Activated CD8-positive, alpha-beta memory T cell treated with anti-CD3 and anti-CD28 coated beads, Interleukin-2, amount 50 U/mL, for 24 hours (primary cell): Measurements from ENCODE around the gene CALML5.

ENCODE experiments used
- DNase-seq: peaks from one replicate; pipeline ENCODE4 v3.0.0-alpha.2; 2020; ENCODE audit errors: extremely low read depth

CALML5 gene

GRCh38 chr10:5500910-5501309 is 1.5 kb upstream of the CALML5 start:
- no peak for DNase-seq

DNA sequence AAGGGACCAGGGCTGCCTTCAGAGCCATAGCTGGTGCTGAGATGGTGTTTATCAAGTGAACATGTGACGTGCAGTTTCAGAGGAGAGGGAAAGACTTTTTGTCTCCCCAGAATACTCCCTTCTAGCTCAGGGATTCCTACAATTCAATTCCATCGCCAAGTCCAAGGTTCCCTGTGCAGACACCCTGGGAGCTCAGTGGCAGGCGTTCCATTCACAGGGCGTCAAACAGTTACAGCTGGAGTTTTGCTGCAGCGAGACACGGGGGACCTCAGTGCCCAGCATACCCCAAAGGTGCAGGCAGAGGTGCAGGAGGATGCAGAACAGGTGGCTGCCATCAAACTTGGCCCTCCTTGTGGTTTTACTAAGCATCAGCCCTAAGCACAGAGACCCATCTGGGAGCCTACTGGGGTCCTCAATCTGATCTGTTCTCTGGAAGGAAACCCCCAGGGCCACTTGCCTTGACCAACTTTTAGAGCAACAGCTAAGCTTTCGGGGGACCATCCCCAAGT is 846 bp upstream of the CALML5 start:
- DNase-seq, result no peak

DNA sequence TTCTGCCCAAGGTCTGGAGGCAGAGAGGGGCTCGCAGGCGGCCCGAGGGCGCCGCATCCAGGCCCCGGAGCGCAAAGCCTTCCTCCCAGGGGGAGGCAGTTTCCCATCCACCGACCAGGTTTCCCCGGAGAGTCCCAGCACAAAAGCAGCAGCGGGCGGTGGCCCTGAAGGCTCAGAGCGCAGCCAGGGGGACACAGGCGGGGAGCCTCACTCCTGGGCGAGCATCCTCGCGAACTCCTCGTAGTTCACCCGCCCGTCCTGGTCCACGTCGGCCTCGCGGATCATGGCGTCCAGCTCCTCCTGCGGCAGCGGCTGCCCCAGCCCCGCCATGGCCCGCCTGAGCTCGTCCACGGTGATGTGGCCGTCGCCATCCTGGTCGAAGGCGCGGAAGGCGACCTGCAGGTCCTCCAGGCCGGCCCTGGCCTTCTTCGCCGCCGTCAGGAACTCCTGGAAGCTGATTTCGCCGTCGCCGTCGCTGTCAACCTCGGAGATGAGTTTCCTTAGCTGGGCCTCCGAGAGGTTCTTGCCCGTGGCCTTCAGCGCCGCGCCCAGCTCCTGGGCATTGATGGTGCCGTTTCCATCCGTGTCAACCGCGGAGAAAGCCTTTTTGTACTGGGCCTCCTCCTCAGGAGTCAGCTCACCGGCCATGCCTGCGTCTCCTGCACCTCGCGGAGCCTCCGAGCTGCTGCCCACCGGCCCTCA is 428 bp downstream of the CALML5 start:
- no peak for DNase-seq

DNA sequence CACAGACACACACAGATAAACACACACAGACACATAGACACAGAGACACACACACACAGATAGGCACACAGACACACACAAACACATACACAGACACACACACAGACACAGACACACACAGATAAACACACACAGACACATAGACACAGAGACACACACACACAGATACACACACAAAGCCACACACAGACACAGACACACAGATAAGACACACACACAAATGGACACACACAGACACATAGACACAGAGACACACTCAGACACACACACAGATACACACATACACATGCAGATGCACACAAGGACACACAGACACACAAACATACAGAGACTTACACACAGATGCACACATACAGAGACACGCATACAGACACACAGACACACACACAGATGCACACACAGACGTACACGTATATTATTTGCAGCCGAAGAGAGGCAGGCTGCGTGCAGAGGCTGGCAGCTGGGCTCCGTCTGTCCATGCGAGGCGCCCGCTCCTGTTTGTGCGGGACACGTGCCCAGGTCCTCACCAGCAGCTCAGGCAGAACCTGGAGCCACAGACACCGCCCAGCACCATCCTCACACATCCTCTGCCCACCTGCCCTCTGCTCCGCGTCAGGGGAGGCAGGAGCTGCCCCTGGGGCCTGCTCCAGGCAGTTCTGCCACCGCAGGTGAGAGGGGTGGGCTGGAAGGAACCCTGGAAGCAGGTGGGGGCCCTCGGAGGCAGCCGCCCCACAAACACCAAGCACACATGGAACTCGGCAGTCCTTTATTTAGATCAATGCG is 1.2 kb downstream of the CALML5 start:
- no peak for DNase-seq

DNA sequence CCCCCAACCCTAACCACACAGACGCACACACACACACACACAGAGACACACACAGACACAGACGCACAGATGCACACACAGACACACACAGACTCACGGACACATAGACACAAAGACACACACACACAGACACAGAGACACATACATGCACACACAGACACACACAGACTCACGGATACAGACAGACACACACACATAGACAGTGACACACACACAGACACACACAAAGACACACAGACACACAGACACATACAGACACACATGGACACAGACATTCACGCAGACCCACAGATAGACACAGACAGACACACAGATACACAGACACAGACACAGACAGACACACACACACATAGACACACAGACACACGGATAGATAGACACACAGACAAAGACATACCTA is 2.1 kb downstream of the CALML5 start:
- no peak for DNase-seq

DNA sequence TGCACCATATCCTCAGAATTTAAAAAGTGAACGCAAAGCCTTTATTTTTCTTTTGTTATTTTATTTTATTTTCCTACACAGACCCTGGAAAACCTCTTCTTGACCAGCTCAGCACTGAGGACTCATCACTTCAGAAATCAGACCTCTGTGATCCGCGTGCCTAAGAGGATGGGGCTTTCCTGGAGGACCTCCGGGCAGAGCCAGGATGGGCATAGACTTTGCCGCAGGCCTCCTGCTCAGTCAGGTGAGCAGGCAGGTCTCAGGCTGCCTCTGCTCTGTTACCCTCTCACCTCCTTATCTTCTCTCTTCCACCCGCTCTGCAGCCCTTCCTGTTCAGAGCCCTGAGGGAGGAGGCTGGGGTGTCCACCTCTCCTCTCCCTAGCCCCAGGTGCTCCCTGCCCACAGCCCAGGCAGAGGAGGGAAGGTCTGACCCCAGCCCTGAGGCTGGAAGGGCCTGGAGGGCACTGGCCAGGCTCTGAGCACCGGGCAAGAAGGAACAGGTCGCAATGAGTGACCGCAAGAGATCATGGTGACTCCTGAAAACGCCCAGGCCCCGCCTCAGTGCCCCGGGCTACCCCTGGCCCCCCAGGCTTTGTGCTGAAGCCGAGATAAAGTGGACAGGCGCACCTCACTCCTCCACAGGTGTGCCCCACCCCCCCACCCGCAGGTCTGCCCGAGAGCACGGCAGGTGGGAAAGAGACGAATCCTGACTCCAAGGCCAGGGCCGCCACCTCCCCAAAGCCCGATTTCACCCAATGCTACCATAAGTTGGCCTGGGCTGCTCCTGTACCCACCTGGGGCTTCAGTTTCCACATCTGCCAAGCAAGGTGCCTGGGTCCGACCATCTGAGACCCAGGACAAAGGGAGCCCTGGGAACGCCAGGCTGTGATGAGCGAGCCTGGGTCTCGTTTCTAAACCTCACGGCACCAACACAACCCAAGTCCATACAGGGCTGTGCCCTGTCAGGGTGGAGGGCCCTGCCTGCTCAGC is 2.8 kb downstream of the CALML5 start:
- DNase-seq, result no peak

- no peak for DNase-seq
Observed at GRCh38 chr10:5494611-5495010, 4.8 kb downstream of the CALML5 start.

DNA sequence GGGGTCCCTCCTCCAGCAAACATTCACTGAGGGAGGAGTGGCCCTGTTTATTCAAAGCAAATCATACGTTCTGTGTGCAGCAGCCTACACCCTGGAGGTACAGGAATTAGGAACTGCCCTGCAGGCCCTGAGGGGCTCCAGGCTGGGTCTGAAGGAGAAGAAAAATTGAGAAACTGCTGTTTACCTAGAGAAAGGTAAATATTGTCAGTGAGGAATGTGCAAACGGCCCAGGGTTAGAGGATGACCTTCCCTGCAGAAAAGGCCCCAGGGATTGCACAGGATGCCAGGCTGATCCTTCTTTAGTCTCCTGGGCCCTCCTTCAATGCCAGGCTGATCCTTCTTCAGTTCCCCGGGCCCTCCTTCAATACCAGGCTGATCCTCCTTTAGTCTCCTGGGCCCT is 5.7 kb downstream of the CALML5 start:
- DNase-seq, result no peak

DNA sequence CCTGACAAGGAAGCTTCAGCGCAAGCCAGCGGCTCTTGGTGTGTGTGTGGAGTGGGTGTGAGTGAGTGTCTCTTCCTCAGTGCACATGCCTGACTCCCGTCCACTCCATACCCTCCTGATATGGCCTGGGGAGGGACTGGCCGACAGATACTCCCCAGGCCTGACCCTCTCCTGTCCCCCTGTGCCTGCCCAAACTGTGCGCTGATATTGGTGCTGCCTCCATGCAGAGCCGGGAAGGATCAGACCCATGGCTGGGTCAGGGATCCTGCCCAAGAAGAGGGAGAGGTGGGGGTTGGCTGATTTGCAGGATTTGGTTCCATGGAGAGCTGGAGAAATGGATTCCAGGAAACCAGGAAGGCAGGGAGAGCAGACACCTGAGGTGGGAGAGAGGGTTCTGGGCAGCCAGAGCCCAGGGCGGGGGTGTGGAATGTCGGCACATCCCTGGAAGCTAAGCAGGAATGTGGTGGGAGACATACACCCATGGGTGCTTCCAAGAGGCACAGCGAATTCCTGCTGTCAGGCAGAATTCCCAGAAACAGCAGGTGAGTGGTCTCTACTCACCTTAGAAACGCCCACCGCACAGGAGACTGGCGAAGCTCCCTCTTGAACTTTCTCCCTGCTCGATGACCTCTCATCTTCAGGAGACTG is 6.3 kb downstream of the CALML5 start:
- no peak for DNase-seq

GRCh38 chr10:5492322-5492855 is 7.0 kb downstream of the CALML5 start:
- DNase-seq, result no peak

GRCh38 chr10:5491477-5491876 is 7.9 kb downstream of the CALML5 start:
- no peak for DNase-seq

- DNase-seq, result no peak
Observed at GRCh38 chr10:5490698-5491464, 8.5 kb downstream of the CALML5 start.

GRCh38 chr10:5490032-5490431 is 9.3 kb downstream of the CALML5 start:
- DNase-seq, result no peak

- DNase-seq, result no peak
Observed at GRCh38 chr10:5488272-5489161, 10.9 kb downstream of the CALML5 start.

DNA sequence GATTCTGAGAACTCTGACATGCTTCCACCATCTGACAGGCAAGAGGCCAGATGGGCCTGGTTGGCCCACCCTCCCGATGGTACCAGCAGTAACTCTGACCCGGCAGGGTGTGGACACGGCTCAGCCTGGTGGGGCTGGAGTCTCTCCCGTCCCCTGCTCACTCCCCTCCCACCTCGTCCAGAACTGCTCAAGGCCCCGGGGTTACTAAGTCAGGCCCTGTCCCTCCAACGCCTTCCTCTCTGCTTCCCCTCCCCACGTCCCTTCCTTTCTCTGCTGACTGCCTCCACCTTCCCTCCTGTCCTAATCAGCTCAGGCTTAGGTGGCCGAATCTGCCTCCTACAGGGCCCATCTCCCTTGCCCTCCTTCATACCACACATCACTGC is 12.5 kb downstream of the CALML5 start:
- no peak for DNase-seq

- no peak for DNase-seq
Observed at GRCh38 chr10:5485948-5486852, 13.2 kb downstream of the CALML5 start.

GRCh38 chr10:5485290-5485689 is 14.1 kb downstream of the CALML5 start:
- no peak for DNase-seq

DNA sequence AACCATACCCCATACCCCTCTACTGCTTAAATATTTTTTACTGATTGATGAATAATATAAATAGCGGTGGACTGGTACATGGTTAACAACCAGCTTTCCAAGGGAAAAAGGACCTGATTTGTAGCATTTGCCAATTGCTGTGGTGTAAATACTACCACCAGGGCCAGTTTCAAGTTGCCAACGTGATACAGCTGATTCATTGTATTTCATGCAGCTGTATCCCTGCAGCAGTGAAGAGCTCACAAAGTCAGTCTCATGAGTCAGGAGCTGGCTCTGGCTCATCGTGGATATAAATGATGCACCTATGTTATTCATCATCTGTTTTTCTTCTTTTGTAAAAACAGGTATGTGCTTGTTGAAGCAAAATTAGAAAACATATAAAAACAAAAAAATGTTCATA is 15.2 kb downstream of the CALML5 start:
- no peak for DNase-seq
